Naive thymus-derived CD4-positive, alpha-beta T cell (primary cell): ENCODE data around the gene SDS. TPM values are rescaled to one million over a fixed set of nuclear protein-coding genes. Genes with fewer than 3 reads are reported as not detected.

ENCODE experiments used
- ATAC-seq: fragments of 150-1000 bp; cut with Tn5 transposase; 2 replicates; pipeline ENCODE4 v1.10.0; 2021; ENCODE audit warnings: mild to moderate bottlenecking, moderate library complexity
- CTCF ChIA-PET: fragments of 350-600 bp; sonication (Branson Sonifier 250); formaldehyde crosslinking; loops from one replicate; lab custom pipeline; 2021; ENCODE audit warnings: antibody characterized with exemption; lab: Charles Lee
- POLR2A ChIA-PET: fragments of 350-600 bp; sonication (Branson Sonifier 250); formaldehyde crosslinking; loops from one replicate; lab custom pipeline; 2021; ENCODE audit warnings: antibody characterized with exemption, inconsistent platforms; lab: Charles Lee
- DNase-seq, 9 donors: peaks; one replicate each; pipeline versions ENCODE4 v3.0.0 to v3.0.0-alpha.2; 2020 to 2022; ENCODE audit warnings: mixed read lengths in 1 of 9
- H3K27ac ChIP-seq: one replicate; pipeline ENCODE4 v1.7.0; 2013; ENCODE audit warnings: mild to moderate bottlenecking, low read depth, low read length, moderate library complexity
- H3K27me3 ChIP-seq, 2 donors: one replicate each; pipeline ENCODE4 v1.7.0; 2013; ENCODE audit warnings: low read length in 2 of 2, mild to moderate bottlenecking in 2 of 2, moderate library complexity in 2 of 2; ENCODE audit not compliant: control insufficient read depth in 2 of 2, insufficient read depth in 2 of 2
- H3K36me3 ChIP-seq, 3 experiments: 1 replicate in 2 of 3; 2 replicates in 1 of 3; pipeline ENCODE4 v1.7.0; 2013; ENCODE audit warnings: low read length in 3 of 3, mild to moderate bottlenecking in 3 of 3, moderate library complexity in 1 of 3; ENCODE audit not compliant: insufficient read depth in 3 of 3, control insufficient read depth in 2 of 3
- H3K4me1 ChIP-seq, 2 donors: one replicate each; pipeline ENCODE4 v1.7.0; 2013; ENCODE audit warnings: low read length in 2 of 2, mild to moderate bottlenecking in 2 of 2, moderate library complexity in 1 of 2; ENCODE audit not compliant: control insufficient read depth in 2 of 2, insufficient read depth in 2 of 2
- H3K4me3 ChIP-seq: 2 replicates; pipeline ENCODE4 v1.7.0; 2013; ENCODE audit warnings: mild to moderate bottlenecking, low read length
- H3K9me3 ChIP-seq, 3 experiments: 1 replicate in 2 of 3; 2 replicates in 1 of 3; pipeline ENCODE4 v1.7.0; 2013; ENCODE audit warnings: low read length in 3 of 3; ENCODE audit not compliant: control insufficient read depth in 2 of 3
- H3K27ac Mint-ChIP-seq, 9 donors: one replicate each; pipeline ENCODE4 v1.8.0; 2020 to 2022; ENCODE audit warnings: mixed read lengths in 9 of 9, mild to moderate bottlenecking in 8 of 9, moderate library complexity in 5 of 9, inconsistent platforms in 2 of 9
- H3K27me3 Mint-ChIP-seq, 5 donors: one replicate each; pipeline ENCODE4 v1.8.0; 2021 to 2022; ENCODE audit warnings: mixed read lengths in 5 of 5, mild to moderate bottlenecking in 1 of 5
- H3K36me3 Mint-ChIP-seq, 5 donors: one replicate each; pipeline ENCODE4 v1.8.0; 2020 to 2022; ENCODE audit warnings: mixed read lengths in 5 of 5, mild to moderate bottlenecking in 3 of 5, inconsistent platforms in 1 of 5
- H3K4me1 Mint-ChIP-seq, 7 donors: one replicate each; pipeline ENCODE4 v1.8.0; 2020 to 2022; ENCODE audit warnings: mixed read lengths in 7 of 7, mild to moderate bottlenecking in 3 of 7, inconsistent platforms in 1 of 7
- H3K4me3 Mint-ChIP-seq, 10 donors: one replicate each; pipeline ENCODE4 v1.8.0; 2020 to 2022; ENCODE audit warnings: mild to moderate bottlenecking in 10 of 10, mixed read lengths in 10 of 10, moderate library complexity in 6 of 10, inconsistent platforms in 2 of 10
- H3K9me3 Mint-ChIP-seq, 11 donors: one replicate each; pipeline ENCODE4 v1.8.0; 2020 to 2022; ENCODE audit warnings: mixed read lengths in 11 of 11, mild to moderate bottlenecking in 4 of 11, inconsistent platforms in 1 of 11, moderate library complexity in 1 of 11
- intact Hi-C, 2 donors: fragments of 100-400 bp; cut with micrococcal nuclease; formaldehyde crosslinking; loops; one replicate each; pipeline ENCODE4 v1.15.1; 2023
- polyA plus RNA-seq, 2 donors: library from polyadenylated mRNA; unstranded; fragments of 300-500 nt; fragmentation: Illumina TruSeq; gene quantifications; one replicate each; pipeline ENCODE4 v1.2.3, GENCODE V29; 2021
- total RNA-seq, 6 experiments: library from RNA in 5 of 6; stranded (reverse) in 5 of 6; gene quantifications; 1 replicate in 5 of 6; 2 replicates in 1 of 6; pipeline ENCODE4 v1.2.3 and lab custom pipeline; 2021 to 2026

SDS gene
- total and polyA plus RNA-seq, 7 experiments from 2014 or later: 0.51 to 1.3 (median 0.76) TPM; not detected in 4

DNA sequence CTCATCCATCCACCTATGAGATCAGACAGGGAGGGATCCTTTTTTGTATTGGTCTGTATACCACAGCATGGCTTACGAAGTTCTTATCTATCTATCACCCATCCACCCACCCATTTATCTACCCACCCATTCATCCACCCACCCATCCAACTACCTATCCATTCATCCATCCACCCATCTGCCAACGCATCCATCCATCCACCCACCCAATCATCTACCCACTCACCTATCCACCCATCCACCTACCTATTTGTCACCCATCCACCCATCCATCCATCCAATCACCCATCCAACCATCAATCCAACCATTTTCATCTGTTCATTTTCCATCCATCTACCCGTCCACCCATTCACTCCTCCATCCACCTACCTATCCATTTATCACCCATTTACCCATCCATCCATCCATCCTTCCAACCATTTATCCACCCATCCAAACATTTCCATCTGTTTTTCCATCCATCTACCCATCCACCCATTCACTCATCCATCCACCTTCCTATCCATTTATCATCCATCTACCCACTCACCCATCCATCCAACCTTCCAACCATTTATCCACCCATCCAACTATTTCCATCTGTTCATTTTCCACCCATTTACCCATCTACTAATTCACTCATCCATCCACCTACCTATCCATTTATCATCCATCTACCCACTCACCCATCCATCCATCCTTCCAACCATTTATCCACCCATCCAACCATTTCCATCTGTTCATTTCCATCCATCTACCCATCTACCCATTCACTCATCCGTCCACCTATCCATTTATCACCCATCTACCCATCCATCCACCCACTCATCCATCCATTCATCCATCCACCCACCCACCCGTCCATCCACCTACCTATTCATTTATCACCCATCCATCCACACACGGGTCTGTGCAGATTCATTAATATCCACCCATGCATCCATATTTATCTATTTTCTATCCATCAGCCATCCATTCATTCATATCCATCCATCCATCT lies 13.3 kb downstream of the SDS start:
- Mint-ChIP-seq H3K36me3 (peaks cover 0 to 24% (median 3%) of the 10 kb centered on the region in 5 donors), H3K27ac (no peak overlapping the region), H3K27me3 (no peaks in the 10 kb centered on the region), H3K4me3 (no peak overlapping the region), H3K9me3 (no peaks in the 10 kb centered on the region), H3K4me1 (no peaks in the 10 kb centered on the region)
- DNase-seq: no peak
- no peaks in the 10 kb centered on the region for H3K4me1 ChIP-seq
- ChIA-PET CTCF (no interaction called here), POLR2A (no interaction called here)
- H3K27me3 ChIP-seq: no peaks in the 10 kb centered on the region
- ATAC-seq: no peak
- H3K36me3 ChIP-seq: peaks cover 0 to 45% (median 0%) of the 10 kb centered on the region in 3 experiments
- no peak overlapping the region for H3K27ac ChIP-seq
- intact Hi-C loops: no loop called here
- H3K9me3 ChIP-seq: no peaks in the 10 kb centered on the region
- no peak overlapping the region for H3K4me3 ChIP-seq

GRCh38 chr12:113388351-113388750 lies 15.3 kb downstream of the SDS start:
- Mint-ChIP-seq H3K4me1 (no peaks in the 10 kb centered on the region), H3K9me3 (no peaks in the 10 kb centered on the region), H3K36me3 (peaks cover 0 to 30% (median under 1%) of the 10 kb centered on the region in 5 donors), H3K27me3 (no peaks in the 10 kb centered on the region), H3K4me3 (no peak overlapping the region), H3K27ac (no peak overlapping the region)
- ChIA-PET POLR2A (no interaction called here), CTCF (interaction anchor here (0.7 kb wide), 1 partner anchor 64 kb away, joined by 5 read pairs; no protein-coding TSS in a partner anchor)
- H3K4me1 ChIP-seq: no peaks in the 10 kb centered on the region
- H3K9me3 ChIP-seq: no peaks in the 10 kb centered on the region
- H3K27ac ChIP-seq: no peak overlapping the region
- H3K27me3 ChIP-seq: no peaks in the 10 kb centered on the region
- ATAC-seq: no peak
- peaks cover 0 to 62% (median 0%) of the 10 kb centered on the region in 3 experiments for H3K36me3 ChIP-seq
- DNase-seq: no peak
- no peak overlapping the region for H3K4me3 ChIP-seq
- intact Hi-C loops: no loop called here

GRCh38 chr12:113387631-113388030 lies 16.1 kb downstream of the SDS start:
- no peaks in the 10 kb centered on the region for H3K9me3 ChIP-seq
- H3K27ac Mint-ChIP-seq: no peak overlapping the region
- CTCF ChIA-PET: interaction anchor here (0.7 kb wide), 1 partner anchor 13 kb away, joined by 3 read pairs; no protein-coding TSS in a partner anchor

GRCh38 chr12:113386866-113387566 lies 16.7 kb downstream of the SDS start:
- Histone ChIP-seq H3K4me1 (no peaks in the 10 kb centered on the region), H3K36me3 (peaks cover 0 to 62% (median 0%) of the 10 kb centered on the region in 3 experiments), H3K9me3 (no peaks in the 10 kb centered on the region), H3K4me3 (no peak overlapping the region), H3K27me3 (no peaks in the 10 kb centered on the region), H3K27ac (no peak overlapping the region)
- no peaks in the 10 kb centered on the region for H3K9me3 Mint-ChIP-seq
- DNase-seq: no peak
- H3K36me3 Mint-ChIP-seq: peaks cover 0 to 29% (median 0%) of the 10 kb centered on the region in 5 donors
- no peak overlapping the region for H3K4me3 Mint-ChIP-seq
- no peaks in the 10 kb centered on the region for H3K27me3 Mint-ChIP-seq
- no peak for ATAC-seq
- CTCF ChIA-PET: interaction anchor here (0.7 kb wide), 1 partner anchor 12 kb away, joined by 3 read pairs; no protein-coding TSS in a partner anchor
- POLR2A ChIA-PET: no interaction called here
- intact Hi-C loops: no loop called here
- H3K4me1 Mint-ChIP-seq: no peaks in the 10 kb centered on the region
- H3K27ac Mint-ChIP-seq: no peak overlapping the region

More at GRCh38 chr12:113387631-113388030, 16.1 kb downstream of the SDS start:
- Histone ChIP-seq H3K27ac (no peak overlapping the region), H3K36me3 (peaks cover 0 to 62% (median 0%) of the 10 kb centered on the region in 3 experiments), H3K27me3 (no peaks in the 10 kb centered on the region), H3K4me3 (no peak overlapping the region), H3K4me1 (no peaks in the 10 kb centered on the region)
- no peaks in the 10 kb centered on the region for H3K9me3 Mint-ChIP-seq
- DNase-seq: no peak
- POLR2A ChIA-PET: no interaction called here
- no peak for ATAC-seq
- no peak overlapping the region for H3K4me3 Mint-ChIP-seq
- H3K27me3 Mint-ChIP-seq: no peaks in the 10 kb centered on the region
- H3K36me3 Mint-ChIP-seq: peaks cover 0 to 29% (median 0%) of the 10 kb centered on the region in 5 donors
- H3K4me1 Mint-ChIP-seq: no peaks in the 10 kb centered on the region
- intact Hi-C loops: no loop called here

DNA sequence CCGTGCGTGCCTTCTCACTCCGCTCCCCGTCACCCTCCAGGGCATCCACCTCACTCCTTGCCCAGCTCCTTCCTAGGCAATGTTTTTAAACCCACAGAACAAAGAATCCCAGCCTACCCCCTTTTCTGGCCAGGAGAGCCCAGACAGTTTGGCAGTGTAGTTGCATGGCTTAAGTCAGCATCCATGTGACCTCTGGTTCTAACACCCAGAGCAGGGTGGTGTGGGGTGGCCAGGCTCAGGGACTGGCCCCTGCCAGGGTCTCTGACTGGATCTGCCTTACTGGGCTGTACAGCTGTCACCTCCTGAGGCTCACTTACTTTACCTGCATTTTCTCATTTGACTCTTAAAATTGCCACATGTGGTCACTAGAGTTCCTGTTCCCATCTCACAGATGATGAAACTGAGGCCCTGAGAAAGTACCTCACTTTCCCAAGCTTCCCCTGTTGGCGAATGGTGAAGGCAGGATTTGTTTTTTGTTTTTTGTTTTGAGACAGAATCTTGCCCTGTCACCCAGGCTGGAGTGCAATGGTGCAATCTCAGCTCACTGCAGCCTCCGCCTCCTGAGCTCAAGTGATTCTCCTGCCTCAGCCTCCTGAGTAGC lies 18.3 kb downstream of the SDS start:
- ATAC-seq (no peak), DNase-seq (no peak)
- Histone ChIP-seq H3K36me3 (peaks cover 0 to 61% (median 0%) of the 10 kb centered on the region in 3 experiments), H3K4me1 (no peaks in the 10 kb centered on the region), H3K4me3 (no peak overlapping the region), H3K27me3 (no peaks in the 10 kb centered on the region), H3K27ac (no peak overlapping the region), H3K9me3 (no peaks in the 10 kb centered on the region)
- POLR2A ChIA-PET: interaction anchor here (0.7 kb wide), 1 partner anchor 461 kb away, joined by 3 read pairs; no protein-coding TSS in a partner anchor
- Mint-ChIP-seq H3K9me3 (no peaks in the 10 kb centered on the region), H3K27ac (peak overlapping the region in 2 of 9 donors; percentile 9 to 71), H3K36me3 (peaks cover 0 to 32% (median 2%) of the 10 kb centered on the region in 5 donors), H3K27me3 (no peaks in the 10 kb centered on the region), H3K4me1 (peaks cover 0 to 2% (median 0%) of the 10 kb centered on the region in 7 donors), H3K4me3 (no peak overlapping the region)
- intact Hi-C loops: no loop called here
- CTCF ChIA-PET: interaction anchor here (0.6 kb wide), 1 partner anchor 251 kb away, joined by 4 read pairs; no protein-coding TSS in a partner anchor

GRCh38 chr12:113384778-113385177 lies 18.9 kb downstream of the SDS start:
- H3K27me3 ChIP-seq: no peaks in the 10 kb centered on the region
- no peak overlapping the region for H3K4me3 ChIP-seq
- H3K36me3 Mint-ChIP-seq: peaks cover 0 to 32% (median 2%) of the 10 kb centered on the region in 5 donors
- intact Hi-C loops: no loop called here
- ChIA-PET CTCF (no interaction called here), POLR2A (interaction anchor here (0.7 kb wide), 1 partner anchor 461 kb away, joined by 3 read pairs; no protein-coding TSS in a partner anchor)
- no peak overlapping the region for H3K27ac ChIP-seq
- no peak overlapping the region for H3K4me3 Mint-ChIP-seq
- no peaks in the 10 kb centered on the region for H3K9me3 Mint-ChIP-seq
- H3K4me1 Mint-ChIP-seq: peaks cover 0 to 2% (median 0%) of the 10 kb centered on the region in 7 donors
- peak overlapping the region in 1 of 9 donors; percentile 9 for H3K27ac Mint-ChIP-seq
- H3K9me3 ChIP-seq: no peaks in the 10 kb centered on the region
- no peaks in the 10 kb centered on the region for H3K27me3 Mint-ChIP-seq
- DNase-seq (no peak), ATAC-seq (no peak)
- H3K36me3 ChIP-seq: peaks cover 0 to 58% (median 0%) of the 10 kb centered on the region in 3 experiments
- no peaks in the 10 kb centered on the region for H3K4me1 ChIP-seq
